HG02870 (cell line): ENCODE measurements around the gene BCL10.

Experiments
- ATAC-seq: cut with Tn5 transposase; IDR thresholded peaks from one replicate; pipeline ENCODE4 v1.9.1; 2021; ENCODE audit warnings: mild to moderate bottlenecking, moderate library complexity; ENCODE audit not compliant: unreplicated experiment

BCL10 gene

GRCh38 chr1:85276215-85276977 lies at the start of gene BCL10:
TSS of gene BCL10 (minus strand) at chr1:85276632. CDS start at chr1:85276352, 280 bp downstream.
- peak; percentile 93 for ATAC-seq

- ATAC-seq = no peak
These were observed 49.5 kb upstream of the BCL10 start for GRCh38 chr1:85325920-85326319.

- ATAC-seq = no peak
These were observed 47.3 kb upstream of the BCL10 start for GRCh38 chr1:85323770-85324169.

GRCh38 chr1:85322655-85323054 lies 46.2 kb upstream of the BCL10 start:
- ATAC-seq = no peak

- ATAC-seq = peak; percentile 65
These were observed 45.0 kb upstream of the BCL10 start for GRCh38 chr1:85321237-85321964.

- ATAC-seq = no peak
These were observed 44.1 kb upstream of the BCL10 start for GRCh38 chr1:85320371-85321131.

- no peak for ATAC-seq
These were observed 43.5 kb upstream of the BCL10 start for GRCh38 chr1:85319931-85320330.

- ATAC-seq = no peak
These were observed 43.1 kb upstream of the BCL10 start for GRCh38 chr1:85319491-85319890.

GRCh38 chr1:85318217-85318616 lies 41.8 kb upstream of the BCL10 start:
- ATAC-seq = no peak

GRCh38 chr1:85317560-85317959 lies 41.1 kb upstream of the BCL10 start:
- ATAC-seq = no peak

GRCh38 chr1:85316321-85316720 lies 39.9 kb upstream of the BCL10 start:
- ATAC-seq = no peak

GRCh38 chr1:85315789-85316188 lies 39.4 kb upstream of the BCL10 start:
- ATAC-seq = no peak

- ATAC-seq = no peak
These were observed 38.3 kb upstream of the BCL10 start for GRCh38 chr1:85314726-85315125.

GRCh38 chr1:85313888-85314696 lies 37.7 kb upstream of the BCL10 start:
- ATAC-seq = no peak

GRCh38 chr1:85311818-85312217 lies 35.4 kb upstream of the BCL10 start:
- no peak for ATAC-seq

- ATAC-seq = no peak
These were observed 32.5 kb upstream of the BCL10 start for GRCh38 chr1:85308833-85309350.

- peak; percentile 88 for ATAC-seq
These were observed 31.8 kb upstream of the BCL10 start for GRCh38 chr1:85307987-85308832.

GRCh38 chr1:85306236-85306635 lies 29.8 kb upstream of the BCL10 start:
- no peak for ATAC-seq

GRCh38 chr1:85303440-85304162 lies 27.2 kb upstream of the BCL10 start:
- no peak for ATAC-seq
